SKM-1 treated with dmso at 0.1 percent for 144 hours (cell line): ENCODE data around the gene FAM53B.

Experiments used
- DNase-seq: peaks from one replicate; lab custom pipeline; 2025; ENCODE audit not compliant: unreplicated experiment; lab: John Stamatoyannopoulos, UW

The FAM53B gene

GRCh38 chr10:124665091-124665490, 79.1 kb downstream of the FAM53B start:
- no peak for DNase-seq

DNA sequence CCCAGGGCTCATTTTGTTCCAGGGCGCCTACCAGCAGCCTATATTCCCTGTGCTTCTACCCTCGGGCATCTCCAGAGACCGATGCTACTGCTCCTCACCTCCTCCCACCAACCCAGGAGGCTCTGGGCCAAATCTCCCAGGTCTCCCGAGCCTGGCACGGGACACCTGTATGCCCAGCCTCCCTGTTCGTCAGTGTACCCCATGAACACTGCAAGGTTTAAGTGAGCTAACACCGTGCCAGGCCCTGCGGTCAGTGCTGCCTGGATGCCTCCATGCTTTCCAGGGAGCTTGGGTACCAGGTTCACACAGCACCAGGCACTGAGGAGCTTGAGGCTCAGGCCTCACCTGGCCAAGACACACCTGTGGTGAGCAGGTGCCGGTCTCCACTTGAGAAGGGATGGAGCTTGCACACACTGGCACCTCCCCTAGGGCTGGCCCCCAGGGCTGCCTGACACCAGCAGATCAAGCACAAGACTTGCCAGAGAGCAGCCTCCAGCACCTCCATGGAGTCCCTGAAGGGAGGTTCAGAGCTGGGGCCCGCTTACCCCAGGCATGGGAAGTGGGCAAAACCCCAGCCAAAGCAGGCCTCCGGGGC, 80.3 kb downstream of the FAM53B start:
- no peak for DNase-seq

DNA sequence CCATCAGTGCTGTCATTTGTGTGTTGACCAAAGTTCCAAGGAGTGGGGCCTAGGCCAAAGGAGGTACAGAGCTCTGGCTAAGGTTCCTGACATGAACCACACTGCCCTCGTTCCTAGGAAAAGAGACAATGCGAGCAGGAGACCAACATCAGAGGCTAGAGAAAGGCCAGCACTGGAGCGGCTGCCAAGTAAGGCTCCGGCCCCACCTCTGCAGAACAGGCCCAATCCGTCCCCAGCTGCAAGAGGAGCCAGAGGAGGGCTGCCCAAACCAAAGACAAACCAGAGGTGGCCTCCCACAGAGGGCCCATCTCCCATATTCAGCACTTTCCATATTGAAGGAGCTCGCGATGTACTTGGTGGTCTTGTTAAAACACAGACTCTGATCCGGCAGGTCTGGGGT, 81.0 kb downstream of the FAM53B start:
- no peak for DNase-seq

DNA sequence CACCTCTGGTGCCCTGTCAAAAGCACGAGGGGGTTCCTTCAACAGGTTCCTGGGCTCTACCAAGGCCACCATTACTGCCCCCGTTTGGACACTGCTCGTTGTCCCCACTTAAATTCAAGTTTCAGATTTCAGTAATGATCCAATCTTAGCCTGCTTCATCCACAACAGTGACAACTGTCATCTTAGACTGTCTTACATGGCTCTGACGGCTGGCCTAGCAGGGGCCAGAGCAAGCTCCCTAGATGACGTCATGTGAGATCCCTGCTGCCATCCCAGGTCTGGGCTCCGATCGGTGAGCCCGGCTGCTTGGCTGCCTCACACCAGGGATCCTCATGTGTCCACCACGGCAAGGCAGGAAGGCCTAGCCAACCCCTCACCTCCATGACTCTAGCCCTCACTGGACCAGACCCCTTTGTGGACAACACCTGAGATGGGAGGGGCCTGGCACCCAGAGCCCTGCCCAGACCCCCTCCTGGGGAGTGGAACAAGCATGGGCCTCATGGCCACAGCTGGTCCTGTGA, 82.5 kb downstream of the FAM53B start:
- DNase-seq, result no peak

DNA sequence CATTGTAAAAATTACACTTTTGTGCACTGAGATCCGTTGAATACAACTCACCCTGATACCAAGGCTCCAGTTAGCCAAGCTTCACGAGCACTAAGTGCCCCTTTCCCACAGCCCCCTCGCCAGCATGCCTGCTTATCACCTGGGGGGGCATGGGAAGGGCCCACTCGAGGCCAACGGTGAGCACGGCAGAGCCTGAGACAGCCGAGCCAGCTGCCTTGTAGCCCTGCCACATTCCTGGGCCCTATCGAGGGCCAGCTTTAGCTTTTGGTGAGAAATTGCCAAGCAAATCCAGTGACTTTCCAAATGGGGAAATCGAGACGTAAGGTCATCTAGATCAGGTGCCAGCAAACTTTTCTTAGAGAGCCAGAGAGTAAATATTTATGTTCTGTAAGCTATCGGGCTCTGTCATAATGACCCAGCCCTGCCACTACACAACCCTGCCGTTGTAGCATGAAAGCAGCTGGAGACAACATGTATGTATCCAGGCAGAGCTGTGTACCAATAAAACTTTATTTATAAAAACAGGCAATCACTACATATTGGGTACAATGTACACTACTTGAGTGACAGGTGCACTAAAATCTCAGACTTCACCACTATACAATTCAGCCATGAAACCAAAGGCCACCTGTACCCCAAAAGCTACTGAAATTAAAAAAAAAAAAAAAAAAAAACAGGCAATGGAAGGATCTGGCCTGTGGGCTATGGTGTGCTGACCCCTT, 83.6 kb downstream of the FAM53B start:
- DNase-seq, result no peak

GRCh38 chr10:124659380-124659779, 84.8 kb downstream of the FAM53B start:
- DNase-seq, result no peak

- no peak for DNase-seq
These were observed 85.5 kb downstream of the FAM53B start for GRCh38 chr10:124658591-124659242.

- DNase-seq, result no peak
These were observed 86.4 kb downstream of the FAM53B start for GRCh38 chr10:124657806-124658205.

GRCh38 chr10:124656541-124656940, 87.6 kb downstream of the FAM53B start:
- no peak for DNase-seq

DNA sequence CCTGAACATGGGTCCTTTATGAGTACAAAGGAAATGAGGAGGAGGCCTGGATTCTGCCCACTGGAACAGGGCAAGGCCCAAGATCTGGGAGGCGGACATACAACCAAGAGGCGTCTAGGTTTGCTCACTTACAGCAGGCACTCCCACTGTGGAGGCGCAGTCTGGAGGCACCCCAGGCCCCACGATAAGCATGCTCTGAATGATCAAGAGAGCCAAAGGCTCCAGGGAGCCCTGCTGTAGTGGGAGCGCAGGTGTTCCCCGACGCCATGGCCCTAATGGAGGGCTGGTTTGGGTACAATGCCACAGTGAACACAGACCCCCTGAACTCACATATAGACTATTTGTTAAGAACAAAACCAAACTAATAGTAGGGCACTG, 88.1 kb downstream of the FAM53B start:
- DNase-seq, result no peak

- DNase-seq, result no peak
These were observed 88.7 kb downstream of the FAM53B start for GRCh38 chr10:124655191-124656112.

GRCh38 chr10:124654686-124655085, 89.5 kb downstream of the FAM53B start:
- DNase-seq, result no peak

DNA sequence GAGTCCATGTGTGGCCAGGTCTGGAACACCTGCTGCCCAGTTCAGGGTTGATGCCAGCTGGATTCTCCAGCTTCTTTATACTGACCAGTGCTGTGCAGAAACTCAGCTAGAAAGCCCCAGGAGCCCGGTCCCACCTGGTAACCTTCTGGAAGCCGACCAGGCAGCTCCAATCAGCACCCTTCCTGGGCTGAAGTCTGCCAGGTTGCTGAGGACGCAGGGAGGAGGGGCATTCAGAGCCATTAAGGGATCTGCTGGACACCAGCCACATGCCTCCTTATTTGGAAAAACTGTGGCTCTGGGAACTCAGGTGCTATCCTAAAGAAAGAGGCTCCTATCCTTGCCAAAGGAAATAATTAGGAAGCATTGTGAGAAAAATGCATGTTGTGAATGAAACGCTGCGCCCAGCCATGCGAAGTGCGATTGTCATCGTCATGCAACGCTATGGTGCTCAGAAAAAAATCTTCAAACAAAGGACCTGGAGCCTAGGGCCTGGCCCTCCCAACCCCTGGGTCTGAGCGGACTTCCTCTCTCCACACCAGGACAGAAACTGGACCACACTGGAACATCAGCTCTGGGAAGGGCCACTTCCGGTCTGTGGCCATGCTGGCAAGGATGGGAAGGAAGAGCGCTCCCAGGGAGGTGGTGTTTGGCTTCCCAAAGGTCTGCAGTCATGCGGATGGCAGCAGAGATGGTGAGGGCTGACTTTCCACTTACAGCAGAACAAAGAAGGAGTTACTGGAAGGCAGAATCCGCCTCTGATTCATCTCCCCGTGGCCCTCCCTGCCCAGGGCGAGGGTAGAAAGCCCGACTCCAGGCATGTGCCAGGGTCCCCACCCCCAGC, 90.1 kb downstream of the FAM53B start:
- DNase-seq, result no peak

DNA sequence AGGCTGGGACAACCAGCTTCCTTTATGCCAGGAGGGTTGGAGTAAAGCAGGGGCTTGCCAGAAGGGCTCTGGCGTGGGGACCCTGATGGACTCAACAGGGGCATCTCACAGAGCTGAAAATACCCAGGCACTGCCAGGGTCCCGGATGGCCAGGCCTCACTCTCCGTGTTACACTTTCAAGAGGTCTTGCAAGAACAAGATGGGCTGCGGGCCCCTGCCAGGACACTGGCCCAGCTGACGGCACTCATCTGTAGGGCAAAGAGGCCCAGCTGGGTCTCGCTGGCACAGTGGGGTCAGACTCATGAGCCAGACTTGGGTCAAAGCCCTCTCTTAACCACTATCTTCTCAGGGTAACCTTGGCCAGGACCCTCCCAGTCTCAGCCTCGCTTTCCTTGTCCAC, 90.9 kb downstream of the FAM53B start:
- no peak for DNase-seq

DNA sequence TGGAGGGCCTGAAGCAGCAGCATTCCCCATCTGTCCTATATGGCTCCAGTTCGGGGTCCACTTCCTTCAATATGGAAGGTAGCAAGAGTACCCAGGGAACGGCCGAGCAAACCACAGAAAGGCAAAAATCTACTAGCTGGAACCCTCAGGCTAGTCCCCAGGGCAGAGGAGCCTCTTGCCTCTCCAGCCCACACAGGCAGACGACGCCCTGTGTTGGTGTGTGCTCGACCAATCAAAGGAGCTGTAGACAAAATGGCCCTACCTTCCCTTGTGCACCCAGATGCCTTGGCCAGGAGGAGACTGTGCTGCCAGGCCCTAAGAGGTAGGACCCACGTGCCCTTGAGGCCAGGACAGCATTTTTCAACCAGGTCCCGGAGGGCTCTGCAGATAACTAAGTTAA, 91.5 kb downstream of the FAM53B start:
- no peak for DNase-seq

DNA sequence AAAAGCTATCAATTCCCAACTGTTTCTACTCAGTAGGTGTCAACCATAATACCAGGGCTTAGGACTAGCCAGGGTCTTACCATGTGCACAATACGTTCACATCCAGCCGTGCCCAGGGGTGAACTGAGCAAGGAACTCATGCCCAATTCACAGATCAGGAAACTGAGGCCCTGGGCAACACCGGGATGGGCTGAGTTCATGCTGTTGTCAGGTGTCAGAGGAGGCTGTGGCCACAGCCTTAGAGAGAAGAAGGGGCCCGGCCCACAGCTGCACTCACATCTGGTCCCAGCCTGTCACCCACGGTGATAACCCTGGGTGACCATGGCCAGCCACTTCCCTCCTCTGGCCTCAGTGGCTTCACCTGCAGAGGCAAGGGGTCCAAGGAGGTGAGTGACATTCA, 92.0 kb downstream of the FAM53B start:
- DNase-seq, result no peak

GRCh38 chr10:124651402-124651891, 92.7 kb downstream of the FAM53B start:
- DNase-seq, result no peak

GRCh38 chr10:124650820-124651401, 93.3 kb downstream of the FAM53B start:
- no peak for DNase-seq

DNA sequence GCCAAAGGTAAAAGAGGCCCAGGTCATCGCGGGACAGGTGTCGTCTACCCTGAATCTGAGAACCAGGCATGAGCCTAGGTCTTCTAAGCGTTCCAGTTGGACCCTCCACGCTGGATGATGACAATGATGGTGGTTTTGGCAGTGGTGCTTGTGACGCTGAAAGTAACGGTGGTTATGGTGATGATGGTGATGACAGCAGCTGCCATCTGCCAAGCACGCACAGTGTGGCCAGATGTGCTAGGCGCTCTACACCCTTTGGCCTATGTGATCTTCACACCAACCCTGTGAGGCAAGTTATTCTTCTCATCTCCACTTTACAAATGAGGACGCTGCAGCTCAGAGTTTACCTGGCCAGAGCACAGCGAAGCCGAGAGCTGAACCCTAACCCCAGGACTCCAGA, 93.9 kb downstream of the FAM53B start:
- DNase-seq, result no peak

DNA sequence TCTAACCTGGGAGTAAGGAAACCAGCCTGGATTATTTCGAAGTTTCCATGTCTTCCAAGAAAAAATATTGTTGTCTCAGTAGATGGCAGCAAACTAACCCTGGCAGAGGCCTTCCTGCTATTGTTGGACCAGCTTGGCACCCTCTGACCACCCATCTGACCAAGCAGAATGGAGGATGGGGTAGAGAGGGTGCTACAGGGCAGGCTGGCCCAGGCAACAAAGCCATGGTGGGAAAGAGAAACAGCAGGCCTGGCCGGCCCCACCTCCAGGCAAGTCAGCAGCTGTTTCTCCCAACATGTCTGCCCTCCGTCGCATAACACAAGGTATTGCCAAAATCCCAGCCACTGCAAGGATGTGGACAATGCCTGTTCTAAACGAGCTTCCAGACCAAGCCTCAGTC, 95.0 kb downstream of the FAM53B start:
- DNase-seq, result no peak
